Activated CD8-positive, alpha-beta memory T cell treated with anti-CD3 and anti-CD28 coated beads for 24 hours (primary cell): ENCODE measurements around the gene PDE7B.
"Not testable (repeated sequence)": the region's sequence is repeated elsewhere in the genome, so short reads cannot be mapped to it uniquely, and the experiment has no call there.

Source experiments
- DNase-seq: peaks from one replicate; pipeline ENCODE4 v3.0.0-alpha.2; 2020

PDE7B gene

GRCh38 chr6:136210398-136211165, 359.1 kb downstream of the PDE7B start:
- no peak for DNase-seq

GRCh38 chr6:136212608-136213007, 361.1 kb downstream of the PDE7B start:
- no peak for DNase-seq

GRCh38 chr6:136213012-136213539, 361.6 kb downstream of the PDE7B start:
- DNase-seq, result no peak

GRCh38 chr6:136213853-136214252, 362.4 kb downstream of the PDE7B start:
- DNase-seq, result no peak

- DNase-seq, result no peak
Measured at GRCh38 chr6:136216503-136217401, 365.3 kb downstream of the PDE7B start.

- DNase-seq, result not testable (repeated sequence)
Measured at GRCh38 chr6:136224974-136225373, 373.5 kb downstream of the PDE7B start.

- DNase-seq, result peak; percentile 64
Measured at GRCh38 chr6:136225496-136225895, 374.0 kb downstream of the PDE7B start.

GRCh38 chr6:136226027-136226673, 374.6 kb downstream of the PDE7B start:
- DNase-seq, result peak; percentile 80

- DNase-seq, result no peak
Measured at GRCh38 chr6:136226674-136227377, 375.3 kb downstream of the PDE7B start.

GRCh38 chr6:136228814-136229213, 377.3 kb downstream of the PDE7B start:
- no peak for DNase-seq

- DNase-seq, result no peak
Measured at GRCh38 chr6:136230219-136230853, 378.8 kb downstream of the PDE7B start.

- DNase-seq, result no peak
Measured at GRCh38 chr6:136232701-136233100, 381.2 kb downstream of the PDE7B start.

GRCh38 chr6:136235233-136235564, 383.7 kb downstream of the PDE7B start:
- DNase-seq, result no peak

GRCh38 chr6:136236466-136237293, 385.2 kb downstream of the PDE7B start:
- no peak for DNase-seq

GRCh38 chr6:136244061-136244616, 392.6 kb downstream of the PDE7B start:
- DNase-seq, result no peak
